SK-N-SH (cell line): Measurements from ENCODE around the gene PRKCB.

Experiments
- EP300 ChIP-seq, 2 experiments: IDR thresholded peaks; 2 replicates each; pipeline versions ENCODE4 v1.4.0 to v1.6.1; 2012; ENCODE audit warnings: borderline replicate concordance in 1 of 2, low read depth in 1 of 2, low read length in 1 of 2
- EZH2phosphoT487 ChIP-seq: fragments of 200-600 bp; sonication (generic); IDR thresholded peaks from 2 replicates; pipeline ENCODE4 v1.6.1; 2017; ENCODE audit warnings: low read depth, mixed run types, mild to moderate bottlenecking, antibody characterized with exemption, moderate library complexity, borderline replicate concordance
- GABPA ChIP-seq: IDR thresholded peaks from 2 replicates; pipeline ENCODE4 v1.4.0; 2012; ENCODE audit warnings: low read depth, mild to moderate bottlenecking
- MEF2A ChIP-seq: IDR thresholded peaks from 2 replicates; pipeline ENCODE4 v1.4.0; 2012; ENCODE audit warnings: low read depth, borderline replicate concordance
- NRF1 ChIP-seq: IDR thresholded peaks from 2 replicates; pipeline ENCODE4 v1.6.1; 2012; ENCODE audit warnings: low read depth, mild to moderate bottlenecking, low read length
- POLR2AphosphoS5 ChIP-seq: IDR thresholded peaks from 2 replicates; pipeline ENCODE4 v1.6.1; 2012; ENCODE audit warnings: low read depth, low read length
- SMC3 ChIP-seq: IDR thresholded peaks from 2 replicates; pipeline ENCODE4 v1.6.1; 2012; ENCODE audit warnings: low read depth, low read length, improper control_type of control experiment
- TAF1 ChIP-seq: IDR thresholded peaks from 2 replicates; pipeline ENCODE4 v1.6.1; 2012; ENCODE audit warnings: low read depth, mild to moderate bottlenecking, low read length, moderate library complexity, borderline replicate concordance
- TF ChIP-seq, protein P1 (sequence below): fragments of 200-600 bp; sonication (generic); IDR thresholded peaks from 2 replicates; pipeline ENCODE4 v1.6.1; 2017; ENCODE audit warnings: antibody characterized with exemption, mild to moderate bottlenecking, moderate library complexity
- TF ChIP-seq, protein P2 (sequence below): fragments of 150-350 bp; IDR thresholded peaks from 2 replicates; pipeline ENCODE4 v1.6.1; 2017; ENCODE audit warnings: antibody characterized with exemption, low read length, low read depth, borderline replicate concordance
- TF ChIP-seq, protein P3 (sequence below): IDR thresholded peaks from 2 replicates; pipeline ENCODE4 v1.6.1; 2012; ENCODE audit warnings: mild to moderate bottlenecking, low read depth, low read length, moderate library complexity

DNA sequence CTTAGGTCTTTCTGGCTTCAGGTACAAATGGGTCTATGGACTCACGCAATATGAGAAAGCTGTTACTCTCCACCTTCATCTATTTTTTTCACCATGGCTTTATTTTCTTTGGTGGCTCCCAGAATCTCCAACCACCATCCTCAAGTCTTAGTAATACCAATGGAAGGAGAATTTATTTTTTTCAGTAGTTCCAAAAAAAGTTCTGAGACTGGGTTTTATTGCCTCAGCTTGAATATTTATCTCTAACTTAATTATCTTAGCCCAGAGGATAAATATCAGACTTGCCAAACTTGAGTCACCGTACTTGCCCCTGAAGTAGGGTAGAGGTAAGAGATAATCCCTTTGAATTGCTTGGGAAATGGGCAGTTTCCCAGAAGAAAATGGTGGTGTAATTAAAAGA lies 397.2 kb downstream of the PRKCB start:
- TF ChIP-seq, protein P1, sequence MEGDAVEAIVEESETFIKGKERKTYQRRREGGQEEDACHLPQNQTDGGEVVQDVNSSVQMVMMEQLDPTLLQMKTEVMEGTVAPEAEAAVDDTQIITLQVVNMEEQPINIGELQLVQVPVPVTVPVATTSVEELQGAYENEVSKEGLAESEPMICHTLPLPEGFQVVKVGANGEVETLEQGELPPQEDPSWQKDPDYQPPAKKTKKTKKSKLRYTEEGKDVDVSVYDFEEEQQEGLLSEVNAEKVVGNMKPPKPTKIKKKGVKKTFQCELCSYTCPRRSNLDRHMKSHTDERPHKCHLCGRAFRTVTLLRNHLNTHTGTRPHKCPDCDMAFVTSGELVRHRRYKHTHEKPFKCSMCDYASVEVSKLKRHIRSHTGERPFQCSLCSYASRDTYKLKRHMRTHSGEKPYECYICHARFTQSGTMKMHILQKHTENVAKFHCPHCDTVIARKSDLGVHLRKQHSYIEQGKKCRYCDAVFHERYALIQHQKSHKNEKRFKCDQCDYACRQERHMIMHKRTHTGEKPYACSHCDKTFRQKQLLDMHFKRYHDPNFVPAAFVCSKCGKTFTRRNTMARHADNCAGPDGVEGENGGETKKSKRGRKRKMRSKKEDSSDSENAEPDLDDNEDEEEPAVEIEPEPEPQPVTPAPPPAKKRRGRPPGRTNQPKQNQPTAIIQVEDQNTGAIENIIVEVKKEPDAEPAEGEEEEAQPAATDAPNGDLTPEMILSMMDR = no peak
- no peak for TF ChIP-seq GABPA
- TF ChIP-seq, protein P2, sequence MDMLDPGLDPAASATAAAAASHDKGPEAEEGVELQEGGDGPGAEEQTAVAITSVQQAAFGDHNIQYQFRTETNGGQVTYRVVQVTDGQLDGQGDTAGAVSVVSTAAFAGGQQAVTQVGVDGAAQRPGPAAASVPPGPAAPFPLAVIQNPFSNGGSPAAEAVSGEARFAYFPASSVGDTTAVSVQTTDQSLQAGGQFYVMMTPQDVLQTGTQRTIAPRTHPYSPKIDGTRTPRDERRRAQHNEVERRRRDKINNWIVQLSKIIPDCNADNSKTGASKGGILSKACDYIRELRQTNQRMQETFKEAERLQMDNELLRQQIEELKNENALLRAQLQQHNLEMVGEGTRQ = no peak
- no peak for TF ChIP-seq MEF2A
- TF ChIP-seq, protein P3, sequence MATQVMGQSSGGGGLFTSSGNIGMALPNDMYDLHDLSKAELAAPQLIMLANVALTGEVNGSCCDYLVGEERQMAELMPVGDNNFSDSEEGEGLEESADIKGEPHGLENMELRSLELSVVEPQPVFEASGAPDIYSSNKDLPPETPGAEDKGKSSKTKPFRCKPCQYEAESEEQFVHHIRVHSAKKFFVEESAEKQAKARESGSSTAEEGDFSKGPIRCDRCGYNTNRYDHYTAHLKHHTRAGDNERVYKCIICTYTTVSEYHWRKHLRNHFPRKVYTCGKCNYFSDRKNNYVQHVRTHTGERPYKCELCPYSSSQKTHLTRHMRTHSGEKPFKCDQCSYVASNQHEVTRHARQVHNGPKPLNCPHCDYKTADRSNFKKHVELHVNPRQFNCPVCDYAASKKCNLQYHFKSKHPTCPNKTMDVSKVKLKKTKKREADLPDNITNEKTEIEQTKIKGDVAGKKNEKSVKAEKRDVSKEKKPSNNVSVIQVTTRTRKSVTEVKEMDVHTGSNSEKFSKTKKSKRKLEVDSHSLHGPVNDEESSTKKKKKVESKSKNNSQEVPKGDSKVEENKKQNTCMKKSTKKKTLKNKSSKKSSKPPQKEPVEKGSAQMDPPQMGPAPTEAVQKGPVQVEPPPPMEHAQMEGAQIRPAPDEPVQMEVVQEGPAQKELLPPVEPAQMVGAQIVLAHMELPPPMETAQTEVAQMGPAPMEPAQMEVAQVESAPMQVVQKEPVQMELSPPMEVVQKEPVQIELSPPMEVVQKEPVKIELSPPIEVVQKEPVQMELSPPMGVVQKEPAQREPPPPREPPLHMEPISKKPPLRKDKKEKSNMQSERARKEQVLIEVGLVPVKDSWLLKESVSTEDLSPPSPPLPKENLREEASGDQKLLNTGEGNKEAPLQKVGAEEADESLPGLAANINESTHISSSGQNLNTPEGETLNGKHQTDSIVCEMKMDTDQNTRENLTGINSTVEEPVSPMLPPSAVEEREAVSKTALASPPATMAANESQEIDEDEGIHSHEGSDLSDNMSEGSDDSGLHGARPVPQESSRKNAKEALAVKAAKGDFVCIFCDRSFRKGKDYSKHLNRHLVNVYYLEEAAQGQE = no peak
- no peak for TF ChIP-seq TAF1
- no peak for TF ChIP-seq EZH2phosphoT487
- TF ChIP-seq NRF1 = no peak
- TF ChIP-seq POLR2AphosphoS5 = no peak
- no peak for TF ChIP-seq EP300 (IDR thresholded peaks at IDR 0.05; ENCODE audit: borderline replicate concordance in 1 of 2, low read depth in 1 of 2, low read length in 1 of 2)
- TF ChIP-seq SMC3 = no peak
